ENCODE measurements around the gene RAMP3. TPM values are rescaled to one million over a fixed set of nuclear protein-coding genes. Genes with fewer than 3 reads are reported as not detected.

Gene RAMP3
- total RNA-seq, 1 donor from 2014 or later: not detected

DNA sequence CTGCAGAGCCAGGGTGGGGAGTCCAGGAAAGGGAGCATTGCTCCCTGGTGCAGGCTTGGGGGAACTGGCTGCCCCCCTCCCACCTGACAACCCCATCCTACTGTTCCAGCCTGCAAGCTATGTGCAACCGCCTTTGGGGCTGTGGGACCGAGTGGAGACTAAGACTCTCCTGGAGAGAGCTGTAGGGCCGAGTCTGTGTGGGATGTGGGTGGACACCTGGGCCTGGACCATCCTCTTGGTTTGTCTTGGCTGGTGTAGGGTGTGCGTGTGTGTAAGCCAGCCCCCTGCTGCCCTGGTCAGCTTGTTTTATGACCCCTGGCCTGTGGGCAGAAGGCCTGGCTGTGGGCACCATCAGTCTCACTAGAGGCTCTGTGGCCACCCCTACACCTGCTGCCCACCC, 1.6 kb upstream of the RAMP3 start:
- H3K36me3 ChIP-seq (ENCODE audit: insufficient read depth, low read length): no peaks in the 10 kb centered on the region
- Mint-ChIP-seq H3K9me3 (ENCODE audit: unreplicated experiment) (peaks cover 8% of the 10 kb centered on the region), H3K4me1 (ENCODE audit: low read depth, unreplicated experiment) (no peaks in the 10 kb centered on the region), H3K27me3 (ENCODE audit: low read depth, unreplicated experiment) (peaks cover 51% of the 10 kb centered on the region), H3K4me3 (ENCODE audit: unreplicated experiment) (no peak overlapping the region), H3K27ac (ENCODE audit: unreplicated experiment) (no peak overlapping the region), H3K36me3 (ENCODE audit: low read depth, unreplicated experiment) (no peaks in the 10 kb centered on the region)
- no peaks in the 10 kb centered on the region for H3K4me1 ChIP-seq (ENCODE audit: insufficient read depth, low read length)
- no peaks in the 10 kb centered on the region for H3K79me2 ChIP-seq (ENCODE audit: insufficient read depth, low read length)
- TF ChIP-seq EZH2 (IDR thresholded peaks at IDR 0.05; ENCODE audit: insufficient read depth, low read length) (no peak), CTCF (IDR thresholded peaks at IDR 0.05; ENCODE audit: insufficient read depth, low read depth, low read length) (no peak)
- H3K4me3 ChIP-seq (ENCODE audit: insufficient read depth, low read depth, low read length): no peak overlapping the region
- no peak overlapping the region for H3K9ac ChIP-seq (ENCODE audit: low read length)
- H2AFZ ChIP-seq (ENCODE audit: low read depth, low read length): no peak overlapping the region
- no peaks in the 10 kb centered on the region for H3K9me3 ChIP-seq (ENCODE audit: insufficient read depth, low read depth, low read length)
- H3K4me2 ChIP-seq (ENCODE audit: low read length): no peak overlapping the region
- DNase-seq (ENCODE audit: low read depth) (no peak), FAIRE-seq (no peak)
- no peak overlapping the region for H3K27ac ChIP-seq (ENCODE audit: low read depth, low read length)
- H3K27me3 ChIP-seq (ENCODE audit: insufficient read depth, low read length): peaks cover 25% of the 10 kb centered on the region
- H4K20me1 ChIP-seq (ENCODE audit: insufficient read depth, low read length): no peaks in the 10 kb centered on the region

- Mint-ChIP-seq H3K36me3 (ENCODE audit: low read depth, unreplicated experiment) (no peaks in the 10 kb centered on the region), H3K27ac (ENCODE audit: unreplicated experiment) (no peak overlapping the region), H3K4me1 (ENCODE audit: low read depth, unreplicated experiment) (no peaks in the 10 kb centered on the region), H3K27me3 (ENCODE audit: low read depth, unreplicated experiment) (peaks cover 51% of the 10 kb centered on the region), H3K4me3 (ENCODE audit: unreplicated experiment) (no peak overlapping the region), H3K9me3 (ENCODE audit: unreplicated experiment) (peaks cover 6% of the 10 kb centered on the region)
- H3K4me2 ChIP-seq (ENCODE audit: low read length): no peak overlapping the region
- no peak overlapping the region for H3K4me3 ChIP-seq (ENCODE audit: insufficient read depth, low read depth, low read length)
- no peaks in the 10 kb centered on the region for H3K4me1 ChIP-seq (ENCODE audit: insufficient read depth, low read length)
- no peak overlapping the region for H2AFZ ChIP-seq (ENCODE audit: low read depth, low read length)
- H4K20me1 ChIP-seq (ENCODE audit: insufficient read depth, low read length): no peaks in the 10 kb centered on the region
- H3K36me3 ChIP-seq (ENCODE audit: insufficient read depth, low read length): no peaks in the 10 kb centered on the region
- TF ChIP-seq CTCF (IDR thresholded peaks at IDR 0.05; ENCODE audit: insufficient read depth, low read depth, low read length) (no peak), EZH2 (IDR thresholded peaks at IDR 0.05; ENCODE audit: insufficient read depth, low read length) (no peak)
- no peak overlapping the region for H3K9ac ChIP-seq (ENCODE audit: low read length)
- DNase-seq (ENCODE audit: low read depth) (no peak), FAIRE-seq (no peak)
- H3K27me3 ChIP-seq (ENCODE audit: insufficient read depth, low read length): peaks cover 25% of the 10 kb centered on the region
- no peak overlapping the region for H3K27ac ChIP-seq (ENCODE audit: low read depth, low read length)
- H3K79me2 ChIP-seq (ENCODE audit: insufficient read depth, low read length): no peaks in the 10 kb centered on the region
- H3K9me3 ChIP-seq (ENCODE audit: insufficient read depth, low read depth, low read length): no peaks in the 10 kb centered on the region
These were observed 897 bp upstream of the RAMP3 start for GRCh38 chr7:45156516-45157272.

GRCh38 chr7:45157286-45157652, 322 bp upstream of the RAMP3 start:
- no peaks in the 10 kb centered on the region for H4K20me1 ChIP-seq (ENCODE audit: insufficient read depth, low read length)
- FAIRE-seq (no peak), DNase-seq (ENCODE audit: low read depth) (no peak)
- no peak overlapping the region for H2AFZ ChIP-seq (ENCODE audit: low read depth, low read length)
- H3K9me3 ChIP-seq (ENCODE audit: insufficient read depth, low read depth, low read length): no peaks in the 10 kb centered on the region
- Mint-ChIP-seq H3K36me3 (ENCODE audit: low read depth, unreplicated experiment) (no peaks in the 10 kb centered on the region), H3K4me1 (ENCODE audit: low read depth, unreplicated experiment) (no peaks in the 10 kb centered on the region), H3K4me3 (ENCODE audit: unreplicated experiment) (no peak overlapping the region), H3K27me3 (ENCODE audit: low read depth, unreplicated experiment) (peaks cover 48% of the 10 kb centered on the region), H3K9me3 (ENCODE audit: unreplicated experiment) (peaks cover 6% of the 10 kb centered on the region), H3K27ac (ENCODE audit: unreplicated experiment) (no peak overlapping the region)
- peaks cover 25% of the 10 kb centered on the region for H3K27me3 ChIP-seq (ENCODE audit: insufficient read depth, low read length)
- no peaks in the 10 kb centered on the region for H3K4me1 ChIP-seq (ENCODE audit: insufficient read depth, low read length)
- TF ChIP-seq CTCF (IDR thresholded peaks at IDR 0.05; ENCODE audit: insufficient read depth, low read depth, low read length) (no peak), EZH2 (IDR thresholded peaks at IDR 0.05; ENCODE audit: insufficient read depth, low read length) (no peak)
- no peak overlapping the region for H3K27ac ChIP-seq (ENCODE audit: low read depth, low read length)
- H3K4me2 ChIP-seq (ENCODE audit: low read length): no peak overlapping the region
- H3K36me3 ChIP-seq (ENCODE audit: insufficient read depth, low read length): no peaks in the 10 kb centered on the region
- no peak overlapping the region for H3K4me3 ChIP-seq (ENCODE audit: insufficient read depth, low read depth, low read length)
- H3K79me2 ChIP-seq (ENCODE audit: insufficient read depth, low read length): no peaks in the 10 kb centered on the region
- H3K9ac ChIP-seq (ENCODE audit: low read length): no peak overlapping the region

Measured in astrocyte (in vitro differentiated cells and primary cell).